Prostate gland (tissue), 2 donors: ENCODE results near the gene SHC4. TPM values are rescaled to one million over a fixed set of nuclear protein-coding genes. Genes with fewer than 3 reads are reported as not detected.

Experiments
- DNase-seq: peaks from one replicate; pipeline ENCODE4 v3.0.0-alpha.2; 2019; ENCODE audit warnings: low spot score
- H3K27ac ChIP-seq, 2 donors: fragments of 200-600 bp; sonication (generic); 2 replicates each; pipeline ENCODE4 v1.5.1; 2017 to 2019
- H3K27me3 ChIP-seq: fragments of 200-600 bp; sonication (generic); replicated peaks from 2 replicates; pipeline ENCODE4 v1.5.1; 2019; ENCODE audit not compliant: insufficient read depth
- H3K36me3 ChIP-seq, 2 donors: fragments of 200-600 bp; sonication (generic); 1 replicate in 1 of 2; 2 replicates in 1 of 2; pipeline versions ENCODE4 v1.5.1 to v1.8.1; 2017 to 2019
- H3K4me1 ChIP-seq: fragments of 200-600 bp; sonication (generic); replicated peaks from 2 replicates; pipeline ENCODE4 v1.5.1; 2019
- H3K4me3 ChIP-seq, 2 donors: fragments of 200-600 bp; sonication (generic); 2 replicates each; pipeline ENCODE4 v1.5.1; 2017 to 2019
- H3K9me3 ChIP-seq: fragments of 200-600 bp; sonication (generic); 2 replicates; pipeline ENCODE4 v1.5.1; 2017
- POLR2A ChIP-seq: fragments of 450-650 bp; IDR thresholded peaks from one replicate; pipeline ENCODE4 v1.6.1; 2016; ENCODE audit warnings: antibody characterized with exemption, mild to moderate bottlenecking
- POLR2AphosphoS5 ChIP-seq: sonication (generic); formaldehyde crosslinking; IDR thresholded peaks from one replicate; pipeline ENCODE4 v1.6.1; 2017; ENCODE audit warnings: antibody characterized with exemption
- WGBS: methylation state at CpG from one replicate; pipeline ENCODE4 v1.1.5; 2018; 5-methylcytosine and 5-hydroxymethylcytosine counted together
- intact Hi-C: fragments of 100-400 bp; cut with DNase I; formaldehyde crosslinking; loops from one replicate; pipeline ENCODE4 v1.14.2; 2022
- total RNA-seq, 2 donors: library from RNA; depleted of rRNA; stranded (reverse); fragments of >200 nt; gene quantifications; one replicate each; pipeline ENCODE4 v1.1.0, GENCODE V29; 2016
- TF ChIP-seq, protein P1 (sequence below), 4 experiments: fragments of 200-600 bp in 2 of 4; fragments of 450-650 bp in 2 of 4; sonication (generic) in 2 of 4; IDR thresholded peaks; 1 replicate in 3 of 4; 2 replicates in 1 of 4; pipeline ENCODE4 v1.5.1; 2016 to 2019; ENCODE audit warnings: antibody characterized with exemption in 4 of 4, mild to moderate bottlenecking in 2 of 4, moderate library complexity in 2 of 4

Gene SHC4
- total RNA-seq, 2 donors from 2014 or later, result 0.27 to 45.0 TPM

- Histone ChIP-seq H3K4me3 (no peak overlapping the region), H3K9me3 (no peaks in the 10 kb centered on the region), H3K27me3 (no peaks in the 10 kb centered on the region), H3K4me1 (no peaks in the 10 kb centered on the region), H3K36me3 (no peaks in the 10 kb centered on the region), H3K27ac (no peak overlapping the region)
- no peak for DNase-seq
- WGBS, result 91% methylated on average over 4 of the region's 4 CpGs
- TF ChIP-seq POLR2A, result no peak
- TF ChIP-seq POLR2AphosphoS5, result no peak
- TF ChIP-seq, protein P1, sequence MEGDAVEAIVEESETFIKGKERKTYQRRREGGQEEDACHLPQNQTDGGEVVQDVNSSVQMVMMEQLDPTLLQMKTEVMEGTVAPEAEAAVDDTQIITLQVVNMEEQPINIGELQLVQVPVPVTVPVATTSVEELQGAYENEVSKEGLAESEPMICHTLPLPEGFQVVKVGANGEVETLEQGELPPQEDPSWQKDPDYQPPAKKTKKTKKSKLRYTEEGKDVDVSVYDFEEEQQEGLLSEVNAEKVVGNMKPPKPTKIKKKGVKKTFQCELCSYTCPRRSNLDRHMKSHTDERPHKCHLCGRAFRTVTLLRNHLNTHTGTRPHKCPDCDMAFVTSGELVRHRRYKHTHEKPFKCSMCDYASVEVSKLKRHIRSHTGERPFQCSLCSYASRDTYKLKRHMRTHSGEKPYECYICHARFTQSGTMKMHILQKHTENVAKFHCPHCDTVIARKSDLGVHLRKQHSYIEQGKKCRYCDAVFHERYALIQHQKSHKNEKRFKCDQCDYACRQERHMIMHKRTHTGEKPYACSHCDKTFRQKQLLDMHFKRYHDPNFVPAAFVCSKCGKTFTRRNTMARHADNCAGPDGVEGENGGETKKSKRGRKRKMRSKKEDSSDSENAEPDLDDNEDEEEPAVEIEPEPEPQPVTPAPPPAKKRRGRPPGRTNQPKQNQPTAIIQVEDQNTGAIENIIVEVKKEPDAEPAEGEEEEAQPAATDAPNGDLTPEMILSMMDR (IDR thresholded peaks at IDR 0.05), result no peak
- intact Hi-C loops, result no loop called here
Measured at GRCh38 chr15:48904758-48905157, 59.0 kb downstream of the SHC4 start.

DNA sequence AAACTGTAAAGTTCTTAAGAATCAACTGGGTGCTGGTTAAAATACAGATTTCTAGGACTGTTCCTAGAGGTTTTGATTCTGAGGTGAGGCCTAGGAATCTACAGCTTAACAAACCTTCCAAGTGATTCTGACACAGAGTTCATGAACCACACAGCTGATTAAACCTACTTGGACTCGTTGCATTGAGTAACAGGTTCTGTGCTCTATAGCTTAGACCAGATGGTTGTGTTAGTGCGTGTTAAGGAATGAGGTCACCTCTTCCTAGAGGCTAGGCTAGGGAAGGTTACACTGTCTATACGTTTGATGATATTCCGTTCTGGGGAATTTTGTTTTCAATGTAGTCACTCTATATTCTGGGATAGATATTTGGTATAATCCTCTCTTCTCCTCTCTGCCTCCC is 63.9 kb downstream of the SHC4 start:
- H3K36me3 ChIP-seq, result no peaks in the 10 kb centered on the region
- DNase-seq, result no peak
- H3K27me3 ChIP-seq, result no peaks in the 10 kb centered on the region
- no peaks in the 10 kb centered on the region for H3K4me1 ChIP-seq
- no peak overlapping the region for H3K4me3 ChIP-seq
- TF ChIP-seq POLR2A (no peak), POLR2AphosphoS5 (no peak)
- TF ChIP-seq, protein P1 (IDR thresholded peaks at IDR 0.05), result no peak
- no peak overlapping the region for H3K27ac ChIP-seq
- intact Hi-C loops, result no loop called here
- 86% methylated on average over 4 of the region's 4 CpGs for WGBS
- no peaks in the 10 kb centered on the region for H3K9me3 ChIP-seq

DNA sequence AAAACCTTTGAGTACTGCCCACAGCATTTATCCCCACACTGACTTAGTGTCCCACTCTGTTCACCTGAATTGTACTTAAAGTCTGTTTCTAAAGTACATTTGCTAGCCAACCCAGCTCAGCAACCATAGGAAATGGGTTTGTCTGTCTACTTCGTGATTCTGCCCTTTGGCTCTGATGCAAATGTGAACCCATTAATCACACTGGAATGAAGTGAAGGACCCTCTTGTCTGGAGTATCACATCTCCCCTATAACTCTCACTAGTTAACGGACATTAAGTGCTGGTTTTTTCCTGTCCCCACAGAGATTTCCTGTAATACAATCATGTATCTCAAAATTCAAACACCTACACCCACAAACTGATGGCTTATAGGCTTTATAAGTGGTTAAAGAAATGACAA is 65.3 kb downstream of the SHC4 start:
- intact Hi-C loops, result no loop called here
- Histone ChIP-seq H3K36me3 (no peaks in the 10 kb centered on the region), H3K4me1 (no peaks in the 10 kb centered on the region), H3K4me3 (no peak overlapping the region), H3K27ac (no peak overlapping the region), H3K9me3 (no peaks in the 10 kb centered on the region), H3K27me3 (no peaks in the 10 kb centered on the region)
- TF ChIP-seq, protein P1 (IDR thresholded peaks at IDR 0.05), result no peak
- TF ChIP-seq POLR2AphosphoS5, result no peak
- no peak for TF ChIP-seq POLR2A
- WGBS, result 53% methylated on average over 2 of the region's 2 CpGs
- no peak for DNase-seq

DNA sequence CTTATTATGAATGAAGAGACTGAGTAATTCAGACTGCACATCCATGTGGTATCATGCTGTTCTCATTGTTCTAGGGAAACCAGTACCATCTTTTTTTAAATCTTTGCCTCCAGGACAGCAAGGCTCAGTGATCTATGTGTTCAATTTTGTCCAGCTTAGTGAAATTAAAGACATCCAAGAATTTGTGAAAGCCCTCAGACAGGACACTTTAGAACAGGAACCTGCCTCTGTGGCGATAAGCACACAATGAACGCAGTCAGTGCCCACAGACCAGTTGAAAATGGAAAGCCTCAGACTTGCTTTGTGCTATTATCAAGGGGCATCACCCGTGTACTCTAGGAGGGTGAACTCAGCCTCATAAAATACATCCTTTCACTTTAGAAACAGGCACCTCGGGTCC is 65.7 kb downstream of the SHC4 start:
- Histone ChIP-seq H3K4me3 (no peak overlapping the region), H3K27ac (no peak overlapping the region), H3K27me3 (no peaks in the 10 kb centered on the region)

More for the DNA sequence above, 65.7 kb downstream of the SHC4 start:
- Histone ChIP-seq H3K9me3 (no peaks in the 10 kb centered on the region), H3K36me3 (no peaks in the 10 kb centered on the region), H3K4me1 (no peaks in the 10 kb centered on the region)
- 21% methylated on average over 4 of the region's 4 CpGs for WGBS
- intact Hi-C loops, result no loop called here
- TF ChIP-seq, protein P1 (IDR thresholded peaks at IDR 0.05), result no peak
- TF ChIP-seq POLR2AphosphoS5, result no peak
- no peak for TF ChIP-seq POLR2A
- DNase-seq, result no peak
